Measurements from ENCODE around the gene CDKN2D.

DNA sequence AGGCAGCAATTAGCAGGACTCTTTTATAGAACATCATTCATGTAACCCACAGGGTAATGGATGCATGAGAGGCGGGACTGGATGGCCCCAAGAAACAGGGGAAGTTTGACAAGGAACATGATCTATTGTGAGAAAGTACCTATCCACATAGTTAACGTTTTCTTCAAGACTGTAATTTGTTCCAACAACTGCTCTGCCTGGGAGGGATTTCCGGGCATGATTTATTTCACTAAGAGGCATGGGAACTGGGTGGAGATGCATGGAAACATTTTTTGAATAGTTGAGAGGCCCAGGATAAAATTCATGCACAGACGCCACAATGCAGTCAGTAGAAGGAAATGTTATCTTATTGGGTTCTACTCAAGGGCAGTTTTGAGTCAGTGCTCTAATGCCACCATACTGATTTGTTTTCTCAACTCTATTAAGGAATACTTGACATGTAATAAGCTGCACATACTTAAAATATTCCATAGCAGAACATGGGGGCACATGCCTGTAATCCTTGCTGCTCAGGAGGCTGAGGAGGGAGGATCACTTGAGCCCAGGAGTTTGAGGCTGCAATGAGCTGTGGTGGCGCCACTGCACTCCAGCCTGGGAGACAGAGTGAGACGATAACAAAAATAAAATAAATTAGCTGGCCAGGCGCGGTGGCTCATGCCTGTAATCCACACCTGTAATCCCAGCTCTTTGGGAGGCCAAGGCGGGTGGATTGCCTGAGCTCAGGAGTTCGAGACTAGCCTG, 35.0 kb downstream of the CDKN2D start:
- TF ChIP-seq, protein P1, sequence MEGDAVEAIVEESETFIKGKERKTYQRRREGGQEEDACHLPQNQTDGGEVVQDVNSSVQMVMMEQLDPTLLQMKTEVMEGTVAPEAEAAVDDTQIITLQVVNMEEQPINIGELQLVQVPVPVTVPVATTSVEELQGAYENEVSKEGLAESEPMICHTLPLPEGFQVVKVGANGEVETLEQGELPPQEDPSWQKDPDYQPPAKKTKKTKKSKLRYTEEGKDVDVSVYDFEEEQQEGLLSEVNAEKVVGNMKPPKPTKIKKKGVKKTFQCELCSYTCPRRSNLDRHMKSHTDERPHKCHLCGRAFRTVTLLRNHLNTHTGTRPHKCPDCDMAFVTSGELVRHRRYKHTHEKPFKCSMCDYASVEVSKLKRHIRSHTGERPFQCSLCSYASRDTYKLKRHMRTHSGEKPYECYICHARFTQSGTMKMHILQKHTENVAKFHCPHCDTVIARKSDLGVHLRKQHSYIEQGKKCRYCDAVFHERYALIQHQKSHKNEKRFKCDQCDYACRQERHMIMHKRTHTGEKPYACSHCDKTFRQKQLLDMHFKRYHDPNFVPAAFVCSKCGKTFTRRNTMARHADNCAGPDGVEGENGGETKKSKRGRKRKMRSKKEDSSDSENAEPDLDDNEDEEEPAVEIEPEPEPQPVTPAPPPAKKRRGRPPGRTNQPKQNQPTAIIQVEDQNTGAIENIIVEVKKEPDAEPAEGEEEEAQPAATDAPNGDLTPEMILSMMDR (IDR thresholded peaks at IDR 0.05) = no peak
- no peak for TF ChIP-seq POLR2A (IDR thresholded peaks at IDR 0.05)

Data from uterus (tissue), 2 donors.